Omental fat pad (tissue), 4 donors: ENCODE measurements around the gene STUB1. TPM values are rescaled to one million over a fixed set of nuclear protein-coding genes. Genes with fewer than 3 reads are reported as not detected.

ENCODE experiments used
- ATAC-seq: fragments of 150-250 bp; one replicate; pipeline ENCODE4 v1.9.1; 2016; ENCODE audit warnings: mild to moderate bottlenecking, moderate library complexity; ENCODE audit not compliant: low FRiP score
- DNase-seq: peaks from one replicate; pipeline ENCODE4 v3.0.0-alpha.2; 2019; ENCODE audit warnings: low spot score
- CTCF ChIP-seq, 3 donors: fragments of 450-650 bp; IDR thresholded peaks; one replicate each; pipeline ENCODE4 v1.5.1; 2016 to 2017; ENCODE audit warnings: antibody characterized with exemption in 3 of 3, mild to moderate bottlenecking in 3 of 3, moderate library complexity in 2 of 3
- total RNA-seq, 4 donors: library from RNA; depleted of rRNA; stranded (reverse); fragments of >200 nt; gene quantifications; one replicate each; pipeline ENCODE4 v1.1.0, GENCODE V29; 2016

The STUB1 gene
- total RNA-seq, 4 donors from 2014 or later, result 119 to 161 (median 128) TPM

GRCh38 chr16:716200-716568 lies 36.0 kb downstream of the STUB1 start:
- no peak for TF ChIP-seq CTCF (IDR thresholded peaks at IDR 0.05)
- ATAC-seq (no peak), DNase-seq (no peak)

GRCh38 chr16:716768-717325 lies 36.6 kb downstream of the STUB1 start:
- no peak for TF ChIP-seq CTCF (IDR thresholded peaks at IDR 0.05)
- DNase-seq (no peak), ATAC-seq (no peak)

- ATAC-seq, result no peak
- TF ChIP-seq CTCF (IDR thresholded peaks at IDR 0.05), result no peak
- no peak for DNase-seq
Observed at GRCh38 chr16:717450-718245, 37.4 kb downstream of the STUB1 start.

GRCh38 chr16:718389-718788 lies 38.2 kb downstream of the STUB1 start:
- no peak for TF ChIP-seq CTCF (IDR thresholded peaks at IDR 0.05)
- ATAC-seq (no peak), DNase-seq (no peak)

- no peak for TF ChIP-seq CTCF (IDR thresholded peaks at IDR 0.05)
- DNase-seq, result no peak
- ATAC-seq, result no peak
Observed at GRCh38 chr16:718922-719321, 38.7 kb downstream of the STUB1 start.

GRCh38 chr16:719815-720446 lies 39.7 kb downstream of the STUB1 start:
- no peak for TF ChIP-seq CTCF (IDR thresholded peaks at IDR 0.05)
- ATAC-seq (no peak), DNase-seq (no peak)
